ENCODE results near the gene CPA4. TPM values are rescaled to one million over a fixed set of nuclear protein-coding genes. Genes with fewer than 3 reads are reported as not detected.

The CPA4 gene
- total RNA-seq, 4 donors from 2014 or later = 68.7 to 116 (median 83.0) TPM

- DNase-seq (ENCODE audit: low spot score in 2 of 2) = no peak
- H3K4me1 ChIP-seq = no peaks in the 10 kb centered on the region
- 79% methylated on average over 1 of the region's 1 CpG for WGBS
- no peak for TF ChIP-seq CTCF (IDR thresholded peaks at IDR 0.05)
- no peak for TF ChIP-seq POLR2AphosphoS5 (IDR thresholded peaks at IDR 0.05)
- TF ChIP-seq POLR2A (IDR thresholded peaks at IDR 0.05) = no peak
- TF ChIP-seq EP300 (IDR thresholded peaks at IDR 0.05) = no peak
- no peaks in the 10 kb centered on the region for H3K27me3 ChIP-seq
- no peak overlapping the region for H3K27ac ChIP-seq
- H3K4me3 ChIP-seq = no peak overlapping the region
- no peaks in the 10 kb centered on the region for H3K36me3 ChIP-seq
- peaks cover 10% of the 10 kb centered on the region for H3K9me3 ChIP-seq
Observed at GRCh38 chr7:130258494-130259078, 34.4 kb upstream of the CPA4 start.

- 61% methylated on average over 2 of the region's 2 CpGs for WGBS
- DNase-seq (ENCODE audit: low spot score in 2 of 2) = no peak
- no peaks in the 10 kb centered on the region for H3K4me1 ChIP-seq
- no peak for TF ChIP-seq EP300 (IDR thresholded peaks at IDR 0.05)
- no peak for TF ChIP-seq POLR2A (IDR thresholded peaks at IDR 0.05)
- TF ChIP-seq POLR2AphosphoS5 (IDR thresholded peaks at IDR 0.05) = no peak
- no peak overlapping the region for H3K4me3 ChIP-seq
- no peaks in the 10 kb centered on the region for H3K27me3 ChIP-seq
- peaks cover 5% of the 10 kb centered on the region for H3K9me3 ChIP-seq
- no peaks in the 10 kb centered on the region for H3K36me3 ChIP-seq
- no peak overlapping the region for H3K27ac ChIP-seq
Observed at GRCh38 chr7:130262448-130262847, 30.5 kb upstream of the CPA4 start.

- Histone ChIP-seq H3K36me3 (no peaks in the 10 kb centered on the region), H3K27me3 (no peaks in the 10 kb centered on the region), H3K27ac (no peak overlapping the region), H3K4me3 (no peak overlapping the region), H3K4me1 (no peaks in the 10 kb centered on the region), H3K9me3 (peaks cover under 1% of the 10 kb centered on the region)
- 82% methylated on average over 2 of the region's 2 CpGs for WGBS
- no peak for TF ChIP-seq EP300 (IDR thresholded peaks at IDR 0.05)
- no peak for TF ChIP-seq CTCF (IDR thresholded peaks at IDR 0.05)
- TF ChIP-seq POLR2AphosphoS5 (IDR thresholded peaks at IDR 0.05) = no peak
- TF ChIP-seq POLR2A (IDR thresholded peaks at IDR 0.05) = no peak
- no peak for DNase-seq (ENCODE audit: low spot score in 2 of 2)
Observed at GRCh38 chr7:130263130-130263529, 29.8 kb upstream of the CPA4 start.

- DNase-seq (ENCODE audit: low spot score in 2 of 2) = no peak
- Histone ChIP-seq H3K27ac (no peak within 1 kb of the TSS), H3K4me1 (no peaks in the 10 kb centered on the region), H3K27me3 (no peaks in the 10 kb centered on the region), H3K4me3 (no peak within 1 kb of the TSS), H3K9me3 (no peaks in the 10 kb centered on the region), H3K36me3 (no peaks in the 10 kb centered on the region)
- 94% methylated on average over 3 of the region's 3 CpGs for WGBS
- TF ChIP-seq POLR2AphosphoS5 (IDR thresholded peaks at IDR 0.05) (no peak), EP300 (IDR thresholded peaks at IDR 0.05) (no peak)
Observed at GRCh38 chr7:130266258-130266960, 26.6 kb upstream of the CPA4 start, which contains the start of gene CPA2. CPA2 (plus strand) TSS chr7:130266863; CDS start chr7:130266882, 19 bp downstream.

- no peaks in the 10 kb centered on the region for H3K9me3 ChIP-seq
- H3K36me3 ChIP-seq = no peaks in the 10 kb centered on the region
- H3K4me1 ChIP-seq = no peaks in the 10 kb centered on the region
- 91% methylated on average over 1 of the region's 1 CpG for WGBS
- H3K4me3 ChIP-seq = no peak overlapping the region
- H3K27me3 ChIP-seq = no peaks in the 10 kb centered on the region
- DNase-seq (ENCODE audit: low spot score in 2 of 2) = no peak
- no peak overlapping the region for H3K27ac ChIP-seq
- TF ChIP-seq POLR2A (IDR thresholded peaks at IDR 0.05) (no peak), CTCF (IDR thresholded peaks at IDR 0.05) (no peak), POLR2AphosphoS5 (IDR thresholded peaks at IDR 0.05) (no peak), EP300 (IDR thresholded peaks at IDR 0.05) (no peak)
Observed at GRCh38 chr7:130266961-130267321, 26.0 kb upstream of the CPA4 start.

GRCh38 chr7:130268463-130269317 lies 24.3 kb upstream of the CPA4 start:
- no peaks in the 10 kb centered on the region for H3K9me3 ChIP-seq

More at GRCh38 chr7:130268463-130269317, 24.3 kb upstream of the CPA4 start:
- 88% methylated on average over 6 of the region's 6 CpGs for WGBS
- DNase-seq (ENCODE audit: low spot score in 2 of 2) = no peak
- H3K27me3 ChIP-seq = no peaks in the 10 kb centered on the region
- H3K36me3 ChIP-seq = no peaks in the 10 kb centered on the region
- TF ChIP-seq POLR2A (IDR thresholded peaks at IDR 0.05) (no peak), CTCF (IDR thresholded peaks at IDR 0.05) (no peak), POLR2AphosphoS5 (IDR thresholded peaks at IDR 0.05) (no peak), EP300 (IDR thresholded peaks at IDR 0.05) (no peak)
- H3K4me3 ChIP-seq = no peak overlapping the region
- peaks cover 15% of the 10 kb centered on the region for H3K4me1 ChIP-seq
- H3K27ac ChIP-seq = no peak overlapping the region

All from suprapubic skin (tissue), 4 donors.